HCT116 (cell line): ENCODE results near the gene WDSUB1. TPM values are rescaled to one million over a fixed set of nuclear protein-coding genes. Genes with fewer than 3 reads are reported as not detected.

Source experiments
- ATAC-seq: fragments of 200-7000 bp; cut with Tn5 transposase; 2 replicates; pipeline ENCODE4 v1.9.1; 2020; ENCODE audit warnings: mild to moderate bottlenecking, moderate library complexity
- BruUV-seq: library from RNA; stranded (reverse); fragments of 400-500 nt; replicated peaks from 2 replicates; lab custom pipeline; 2021; lab: Mats Ljungman, UMichigan
- CTCF ChIA-PET: fragments of 300-600 bp; sonication (Branson Sonifier 250); formaldehyde crosslinking; loops from one replicate; lab custom pipeline; 2021; ENCODE audit warnings: antibody characterized with exemption; lab: Charles Lee
- POLR2A ChIA-PET: fragments of 300-600, 350-600 bp; sonication (Branson Sonifier 250); formaldehyde crosslinking; loops from one replicate; lab custom pipeline; 2021; ENCODE audit warnings: antibody characterized with exemption; lab: Charles Lee
- RAD21 ChIA-PET, 2 experiments: fragments of 300-600 bp; sonication (Branson Sonifier 250); formaldehyde crosslinking; loops; one replicate each; lab custom pipeline; 2023; ENCODE audit warnings: low total read pairs in 2 of 2; ENCODE audit not compliant: uncharacterized antibody in 2 of 2, unreplicated experiment in 2 of 2, low non-redundant PET in 1 of 2; lab: Charles Lee
- DNase-seq: peaks from one replicate; pipeline ENCODE4 v3.0.0-alpha.2; 2010; ENCODE audit warnings: low read depth, low spot score
- H2AFZ ChIP-seq: fragments of 200-600 bp; shearing (Covaris generic), sonication (generic); 2 replicates; pipeline ENCODE4 v1.6.1; 2017; ENCODE audit warnings: low read depth, mixed run types, mixed read lengths, antibody characterized with exemption, low read length; ENCODE audit not compliant: poor library complexity, severe bottlenecking
- H3K27ac ChIP-seq: 2 replicates; pipeline ENCODE4 v1.5.1; 2012; ENCODE audit warnings: low read depth, low read length
- H3K27me3 ChIP-seq: fragments of 200-600 bp; sonication (generic); 2 replicates; pipeline ENCODE4 v1.6.1; 2016; ENCODE audit warnings: mixed run types, low read length, mixed read lengths; ENCODE audit not compliant: insufficient read depth
- H3K36me3 ChIP-seq, 2 experiments: fragments of 200-500 bp in 1 of 2; fragments of 200-600 bp in 1 of 2; sonication (Bioruptor generic) in 1 of 2; sonication (generic) in 1 of 2; 2 replicates each; pipeline versions ENCODE4 v1.5.1 to v1.6.1; 2014 to 2016; ENCODE audit warnings: low read length in 2 of 2, inconsistent platforms in 1 of 2, mixed read lengths in 1 of 2, mixed run types in 1 of 2; ENCODE audit not compliant: insufficient read depth in 2 of 2, control insufficient read depth in 1 of 2
- H3K4me1 ChIP-seq, 2 experiments: fragments of 200-600 bp in 1 of 2; sonication (generic) in 1 of 2; 2 replicates each; pipeline versions ENCODE4 v1.5.1 to v1.6.1; 2012 to 2017; ENCODE audit warnings: low read length in 2 of 2, inconsistent platforms in 1 of 2, mild to moderate bottlenecking in 1 of 2, mixed read lengths in 1 of 2, mixed run types in 1 of 2, moderate library complexity in 1 of 2; ENCODE audit not compliant: insufficient read depth in 2 of 2, control insufficient read depth in 1 of 2
- H3K4me2 ChIP-seq: fragments of 200-600 bp; sonication (generic); 2 replicates; pipeline ENCODE4 v1.6.1; 2017; ENCODE audit warnings: mixed run types, low read length, mixed read lengths
- H3K4me3 ChIP-seq, 2 experiments: fragments of 200-600 bp in 1 of 2; sonication (generic) in 1 of 2; replicated peaks in 1 of 2; 2 replicates each; pipeline ENCODE4 v1.5.1; 2011 to 2016; ENCODE audit warnings: low read length in 2 of 2, control low read depth in 1 of 2, low read depth in 1 of 2, mild to moderate bottlenecking in 1 of 2, mixed read lengths in 1 of 2, mixed run types in 1 of 2
- H3K79me2 ChIP-seq: fragments of 200-600 bp; sonication (generic); 2 replicates; pipeline ENCODE4 v1.6.1; 2017; ENCODE audit warnings: mild to moderate bottlenecking, mixed run types, low read length, moderate library complexity, mixed read lengths; ENCODE audit not compliant: insufficient read depth
- H3K9ac ChIP-seq: fragments of 200-600 bp; sonication (generic); 2 replicates; pipeline ENCODE4 v1.6.1; 2016; ENCODE audit warnings: low read length, mixed read lengths
- H3K9me2 ChIP-seq: fragments of 200-600 bp; sonication (generic), shearing (Covaris generic); 2 replicates; pipeline ENCODE4 v1.6.1; 2017; ENCODE audit warnings: mixed run types, mild to moderate bottlenecking, moderate library complexity; ENCODE audit not compliant: insufficient read depth
- H3K9me3 ChIP-seq, 2 experiments: fragments of 200-500 bp in 1 of 2; fragments of 200-600 bp in 1 of 2; sonication (Bioruptor generic) in 1 of 2; sonication (generic) in 1 of 2; 2 replicates each; pipeline ENCODE4 v1.6.1; 2014 to 2017; ENCODE audit warnings: low read length in 2 of 2, mixed read lengths in 2 of 2, inconsistent platforms in 1 of 2, low read depth in 1 of 2, mild to moderate bottlenecking in 1 of 2, mixed run types in 1 of 2, moderate library complexity in 1 of 2; ENCODE audit not compliant: control insufficient read depth in 1 of 2, insufficient read depth in 1 of 2
- H4K20me1 ChIP-seq: fragments of 200-600 bp; sonication (generic), shearing (Covaris generic); 2 replicates; pipeline ENCODE4 v1.6.1; 2017; ENCODE audit warnings: mixed run types, mild to moderate bottlenecking, moderate library complexity; ENCODE audit not compliant: insufficient read depth
- CBX3 ChIP-seq: IDR thresholded peaks from 2 replicates; pipeline ENCODE4 v1.6.1; 2012; ENCODE audit warnings: low read depth
- CEBPB ChIP-seq: IDR thresholded peaks from 2 replicates; pipeline ENCODE4 v1.6.1; 2012; ENCODE audit warnings: low read depth
- EGR1 ChIP-seq: IDR thresholded peaks from 2 replicates; pipeline ENCODE4 v1.6.1; 2012; ENCODE audit warnings: low read depth
- EZH2 ChIP-seq: fragments of 200-600 bp; sonication (generic); IDR thresholded peaks from 2 replicates; pipeline ENCODE4 v1.6.1; 2017; ENCODE audit warnings: antibody characterized with exemption, mixed run types
- EZH2phosphoT487 ChIP-seq: fragments of 200-600 bp; IDR thresholded peaks from 2 replicates; pipeline ENCODE4 v1.6.1; 2018; ENCODE audit warnings: antibody characterized with exemption, borderline replicate concordance
- JUND ChIP-seq: IDR thresholded peaks from 2 replicates; pipeline ENCODE4 v1.6.1; 2012
- POLR2A ChIP-seq: IDR thresholded peaks from 2 replicates; pipeline ENCODE4 v1.7.0; 2011; ENCODE audit warnings: borderline replicate concordance; ENCODE audit not compliant: insufficient read depth, insufficient read length; ENCODE audit errors: extremely low read depth
- RAD21 ChIP-seq: IDR thresholded peaks from 2 replicates; pipeline ENCODE4 v1.6.1; 2012; ENCODE audit warnings: low read depth, mild to moderate bottlenecking
- REST ChIP-seq: IDR thresholded peaks from 2 replicates; pipeline ENCODE4 v1.6.1; 2012; ENCODE audit warnings: low read depth
- SIN3A ChIP-seq: IDR thresholded peaks from 2 replicates; pipeline ENCODE4 v1.6.1; 2012; ENCODE audit warnings: low read depth
- SP1 ChIP-seq: IDR thresholded peaks from 2 replicates; pipeline ENCODE4 v1.6.1; 2012; ENCODE audit warnings: low read depth
- SRF ChIP-seq: IDR thresholded peaks from 2 replicates; pipeline ENCODE4 v1.6.1; 2012; ENCODE audit warnings: low read depth
- TCF7L2 ChIP-seq: IDR thresholded peaks from 2 replicates; pipeline ENCODE4 v1.7.0; 2011; ENCODE audit warnings: borderline replicate concordance, inconsistent platforms; ENCODE audit not compliant: insufficient read depth, insufficient read length; ENCODE audit errors: extremely low read depth
- YY1 ChIP-seq: IDR thresholded peaks from 2 replicates; pipeline ENCODE4 v1.6.1; 2011; ENCODE audit warnings: low read length, low read depth, moderate library complexity, mild to moderate bottlenecking; ENCODE audit not compliant: insufficient replicate concordance; ENCODE audit errors: extremely low read depth
- ZBTB33 ChIP-seq: IDR thresholded peaks from 2 replicates; pipeline ENCODE4 v1.6.1; 2011; ENCODE audit warnings: mild to moderate bottlenecking, low read length, moderate library complexity; ENCODE audit not compliant: insufficient replicate concordance; ENCODE audit errors: extremely low read depth
- ZFX ChIP-seq: fragments of 450-650 bp; IDR thresholded peaks from 2 replicates; pipeline ENCODE4 v1.6.1; 2017
- ZNF274 ChIP-seq: fragments of 200-500 bp; sonication (Bioruptor generic); IDR thresholded peaks from 2 replicates; pipeline ENCODE4 v1.6.1; 2014; ENCODE audit warnings: mild to moderate bottlenecking, low read depth, low read length, inconsistent platforms
- intact Hi-C: fragments of 100-400 bp; cut with micrococcal nuclease; formaldehyde crosslinking; loops from 2 replicates; pipeline ENCODE4 v1.10.0; 2022
- total RNA-seq: library from RNA; stranded (reverse); gene quantifications from one replicate; pipeline ENCODE4 v1.2.1, GENCODE V29; 2021; ENCODE audit not compliant: unreplicated experiment
- TF ChIP-seq, protein P1 (sequence below), 3 experiments: fragments of 200-600 bp in 1 of 3; sonication (generic) in 1 of 3; IDR thresholded peaks in 2 of 3; conservative IDR thresholded peaks in 1 of 3; 2 replicates each; pipeline ENCODE4 v1.5.1; 2012 to 2017; ENCODE audit warnings: low read depth in 2 of 3, low read length in 2 of 3, antibody characterized with exemption in 1 of 3, borderline replicate concordance in 1 of 3, control low read depth in 1 of 3, mild to moderate bottlenecking in 1 of 3, mixed read lengths in 1 of 3, mixed run types in 1 of 3, moderate library complexity in 1 of 3; ENCODE audit not compliant: insufficient read depth in 1 of 3
- TF ChIP-seq, protein P2 (sequence below): IDR thresholded peaks from 2 replicates; pipeline ENCODE4 v1.6.1; 2012

Gene WDSUB1
- total RNA-seq, 1 experiment from 2014 or later, result 8.8 TPM

GRCh38 chr2:159262904-159263303, 23.6 kb downstream of the WDSUB1 start:
- TF ChIP-seq POLR2A (no peak), ZFX (no peak), RAD21 (no peak), CEBPB (no peak), EZH2 (no peak), EGR1 (no peak), SP1 (no peak), REST (no peak), EZH2phosphoT487 (no peak), JUND (no peak), YY1 (no peak), SRF (no peak), ZNF274 (no peak), TCF7L2 (no peak), SIN3A (no peak), CBX3 (no peak), ZBTB33 (no peak)
- TF ChIP-seq, protein P1, sequence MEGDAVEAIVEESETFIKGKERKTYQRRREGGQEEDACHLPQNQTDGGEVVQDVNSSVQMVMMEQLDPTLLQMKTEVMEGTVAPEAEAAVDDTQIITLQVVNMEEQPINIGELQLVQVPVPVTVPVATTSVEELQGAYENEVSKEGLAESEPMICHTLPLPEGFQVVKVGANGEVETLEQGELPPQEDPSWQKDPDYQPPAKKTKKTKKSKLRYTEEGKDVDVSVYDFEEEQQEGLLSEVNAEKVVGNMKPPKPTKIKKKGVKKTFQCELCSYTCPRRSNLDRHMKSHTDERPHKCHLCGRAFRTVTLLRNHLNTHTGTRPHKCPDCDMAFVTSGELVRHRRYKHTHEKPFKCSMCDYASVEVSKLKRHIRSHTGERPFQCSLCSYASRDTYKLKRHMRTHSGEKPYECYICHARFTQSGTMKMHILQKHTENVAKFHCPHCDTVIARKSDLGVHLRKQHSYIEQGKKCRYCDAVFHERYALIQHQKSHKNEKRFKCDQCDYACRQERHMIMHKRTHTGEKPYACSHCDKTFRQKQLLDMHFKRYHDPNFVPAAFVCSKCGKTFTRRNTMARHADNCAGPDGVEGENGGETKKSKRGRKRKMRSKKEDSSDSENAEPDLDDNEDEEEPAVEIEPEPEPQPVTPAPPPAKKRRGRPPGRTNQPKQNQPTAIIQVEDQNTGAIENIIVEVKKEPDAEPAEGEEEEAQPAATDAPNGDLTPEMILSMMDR (IDR thresholded peaks at IDR 0.05 in 2 of 3, conservative IDR thresholded peaks at IDR 0.05 in 1 of 3; ENCODE audit: borderline replicate concordance in 1 of 3, insufficient read depth in 1 of 3, low read depth in 2 of 3, low read length in 2 of 3), result no peak
- TF ChIP-seq, protein P2, sequence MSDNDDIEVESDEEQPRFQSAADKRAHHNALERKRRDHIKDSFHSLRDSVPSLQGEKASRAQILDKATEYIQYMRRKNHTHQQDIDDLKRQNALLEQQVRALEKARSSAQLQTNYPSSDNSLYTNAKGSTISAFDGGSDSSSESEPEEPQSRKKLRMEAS, result no peak
- H2AFZ ChIP-seq, result no peak overlapping the region
- no peaks in the 10 kb centered on the region for H3K27me3 ChIP-seq
- H3K4me2 ChIP-seq, result no peak overlapping the region
- ChIA-PET POLR2A (no interaction called here), RAD21 (no interaction called here), CTCF (no interaction called here)
- no peak overlapping the region for H3K27ac ChIP-seq
- DNase-seq (no peak), ATAC-seq (no peak)
- no peaks in the 10 kb centered on the region for H3K79me2 ChIP-seq
- no peaks in the 10 kb centered on the region for H3K9me2 ChIP-seq
- H3K4me1 ChIP-seq, result peaks cover 9 to 13% of the 10 kb centered on the region in 2 experiments
- H4K20me1 ChIP-seq, result no peaks in the 10 kb centered on the region
- H3K9ac ChIP-seq, result no peak overlapping the region
- BruUV-seq, result no TSS peak
- H3K9me3 ChIP-seq, result no peaks in the 10 kb centered on the region
- H3K36me3 ChIP-seq, result no peaks in the 10 kb centered on the region
- intact Hi-C loops, result no loop called here
- H3K4me3 ChIP-seq, result no peak overlapping the region
